Activated B cell treated with CpG ODN at 0.5 μM for 24 hours (primary cell): ENCODE results near the gene STRA6. TPM values are rescaled to one million over a fixed set of nuclear protein-coding genes. Genes with fewer than 3 reads are reported as not detected.

Source experiments
- ATAC-seq: fragments of 200-7000 bp; cut with Tn5 transposase; one replicate; pipeline ENCODE4 v1.10.0; 2021; ENCODE audit warnings: low read depth, mild to moderate bottlenecking, moderate library complexity
- CTCF ChIA-PET: fragments of 350-600 bp; sonication (Branson Sonifier 250); formaldehyde crosslinking; loops from one replicate; lab custom pipeline; 2021; ENCODE audit warnings: antibody characterized with exemption; lab: Charles Lee
- POLR2A ChIA-PET: fragments of 350-600 bp; sonication (Branson Sonifier 250); formaldehyde crosslinking; loops from one replicate; lab custom pipeline; 2021; ENCODE audit warnings: antibody characterized with exemption; lab: Charles Lee
- DNase-seq: peaks from one replicate; pipeline ENCODE4 v3.0.0; 2022
- H3K27ac Mint-ChIP-seq: one replicate; pipeline ENCODE4 v1.8.0; 2020; ENCODE audit warnings: mixed read lengths
- H3K27me3 Mint-ChIP-seq: one replicate; pipeline ENCODE4 v1.8.0; 2021; ENCODE audit warnings: mixed read lengths
- H3K36me3 Mint-ChIP-seq: one replicate; pipeline ENCODE4 v1.8.0; 2021; ENCODE audit warnings: low read depth, mixed read lengths
- H3K4me1 Mint-ChIP-seq: one replicate; pipeline ENCODE4 v1.8.0; 2021; ENCODE audit warnings: mixed read lengths
- H3K4me3 Mint-ChIP-seq: one replicate; pipeline ENCODE4 v1.8.0; 2020; ENCODE audit warnings: mild to moderate bottlenecking, mixed read lengths
- H3K9me3 Mint-ChIP-seq: one replicate; pipeline ENCODE4 v1.8.0; 2020; ENCODE audit warnings: mixed read lengths
- CTCF ChIP-seq: fragments of 200-600 bp; IDR thresholded peaks from one replicate; pipeline ENCODE4 v1.8.0; 2022; ENCODE audit warnings: antibody characterized with exemption, mild to moderate bottlenecking
- intact Hi-C: fragments of 100-400 bp; cut with micrococcal nuclease; formaldehyde crosslinking; loops from one replicate; pipeline ENCODE4 v1.15.1; 2024
- total RNA-seq: library from RNA; stranded (reverse); gene quantifications from 2 replicates; pipeline ENCODE4 v1.2.3, GENCODE V29; 2022

The STRA6 gene
- total RNA-seq, 1 donor from 2014 or later, result not detected

- no peak overlapping the region for H3K4me3 Mint-ChIP-seq
- no peaks in the 10 kb centered on the region for H3K4me1 Mint-ChIP-seq
- DNase-seq (no peak), ATAC-seq (no peak)
- POLR2A ChIA-PET, result no interaction called here
- H3K36me3 Mint-ChIP-seq, result no peaks in the 10 kb centered on the region
- TF ChIP-seq CTCF, result no peak
- H3K27me3 Mint-ChIP-seq, result peaks cover 9% of the 10 kb centered on the region
- intact Hi-C loops, result no loop called here
- H3K9me3 Mint-ChIP-seq, result no peaks in the 10 kb centered on the region
- CTCF ChIA-PET, result no interaction called here
- H3K27ac Mint-ChIP-seq, result no peak overlapping the region
Observed at GRCh38 chr15:74175271-74176191, 27.1 kb downstream of the STRA6 start.

GRCh38 chr15:74174958-74175253 lies 27.7 kb downstream of the STRA6 start:
- Mint-ChIP-seq H3K27ac (no peak overlapping the region), H3K4me1 (no peaks in the 10 kb centered on the region), H3K4me3 (no peak overlapping the region), H3K36me3 (no peaks in the 10 kb centered on the region), H3K27me3 (peaks cover 9% of the 10 kb centered on the region), H3K9me3 (no peaks in the 10 kb centered on the region)
- ATAC-seq (no peak), DNase-seq (no peak)
- ChIA-PET CTCF (no interaction called here), POLR2A (no interaction called here)
- no peak for TF ChIP-seq CTCF
- intact Hi-C loops, result no loop called here

- H3K4me1 Mint-ChIP-seq, result no peaks in the 10 kb centered on the region
- POLR2A ChIA-PET, result no interaction called here
- intact Hi-C loops, result no loop called here
Observed at GRCh38 chr15:74174219-74174957, 28.2 kb downstream of the STRA6 start.

GRCh38 chr15:74173380-74174218 lies 29.0 kb downstream of the STRA6 start, which contains the start of gene ISLR:
Gene ISLR (plus strand): TSS chr15:74173710. CDS start chr15:74174859, 1,149 bp downstream.
- no peak within 1 kb of the TSS for H3K27ac Mint-ChIP-seq

More at GRCh38 chr15:74174219-74174957, 28.2 kb downstream of the STRA6 start:
- H3K36me3 Mint-ChIP-seq, result no peaks in the 10 kb centered on the region
- peaks cover 9% of the 10 kb centered on the region for H3K27me3 Mint-ChIP-seq
- ATAC-seq (no peak), DNase-seq (no peak)
- no peak overlapping the region for H3K27ac Mint-ChIP-seq
- no peaks in the 10 kb centered on the region for H3K9me3 Mint-ChIP-seq
- TF ChIP-seq CTCF, result no peak
- H3K4me3 Mint-ChIP-seq, result no peak overlapping the region
- CTCF ChIA-PET, result no interaction called here

More at GRCh38 chr15:74173380-74174218, 29.0 kb downstream of the STRA6 start, which contains the start of gene ISLR:
- DNase-seq (no peak), ATAC-seq (no peak)
- intact Hi-C loops, result no loop called here
- no peak within 1 kb of the TSS for H3K4me3 Mint-ChIP-seq
- no peaks in the 10 kb centered on the region for H3K4me1 Mint-ChIP-seq
- peaks cover 4% of the 10 kb centered on the region for H3K27me3 Mint-ChIP-seq
- no peak for TF ChIP-seq CTCF
- ChIA-PET CTCF (no interaction called here), POLR2A (no interaction called here)
- no peaks in the 10 kb centered on the region for H3K36me3 Mint-ChIP-seq
- no peaks in the 10 kb centered on the region for H3K9me3 Mint-ChIP-seq
